Skeletal muscle satellite cell (primary cell): ENCODE measurements around the gene RNF157.
A peak's percentile ranks its signal among the peaks of the same experiment; 100 is the strongest.

Experiments used
- H3K27me3 ChIP-seq: 2 replicates; pipeline ENCODE4 v1.7.0; 2013; ENCODE audit warnings: low read length; ENCODE audit not compliant: control insufficient read depth, insufficient read depth
- H3K36me3 ChIP-seq: 2 replicates; pipeline ENCODE4 v1.7.0; 2013; ENCODE audit warnings: mild to moderate bottlenecking, control low read depth, low read length; ENCODE audit not compliant: insufficient read depth
- H3K4me1 ChIP-seq: 2 replicates; pipeline ENCODE4 v1.7.0; 2013; ENCODE audit warnings: low read length; ENCODE audit not compliant: control insufficient read depth, insufficient read depth
- H3K4me2 ChIP-seq: 2 replicates; pipeline ENCODE4 v1.7.0; 2013; ENCODE audit warnings: mild to moderate bottlenecking, low read length
- H3K4me3 ChIP-seq: 2 replicates; pipeline ENCODE4 v1.7.0; 2013; ENCODE audit warnings: low read length
- H3K9ac ChIP-seq: 2 replicates; pipeline ENCODE4 v1.7.0; 2013; ENCODE audit warnings: mild to moderate bottlenecking, low read depth, low read length, moderate library complexity
- H3K9me3 ChIP-seq: replicated peaks from 2 replicates; pipeline ENCODE4 v1.7.0; 2013; ENCODE audit warnings: mild to moderate bottlenecking, control low read depth, low read length

The RNF157 gene

DNA sequence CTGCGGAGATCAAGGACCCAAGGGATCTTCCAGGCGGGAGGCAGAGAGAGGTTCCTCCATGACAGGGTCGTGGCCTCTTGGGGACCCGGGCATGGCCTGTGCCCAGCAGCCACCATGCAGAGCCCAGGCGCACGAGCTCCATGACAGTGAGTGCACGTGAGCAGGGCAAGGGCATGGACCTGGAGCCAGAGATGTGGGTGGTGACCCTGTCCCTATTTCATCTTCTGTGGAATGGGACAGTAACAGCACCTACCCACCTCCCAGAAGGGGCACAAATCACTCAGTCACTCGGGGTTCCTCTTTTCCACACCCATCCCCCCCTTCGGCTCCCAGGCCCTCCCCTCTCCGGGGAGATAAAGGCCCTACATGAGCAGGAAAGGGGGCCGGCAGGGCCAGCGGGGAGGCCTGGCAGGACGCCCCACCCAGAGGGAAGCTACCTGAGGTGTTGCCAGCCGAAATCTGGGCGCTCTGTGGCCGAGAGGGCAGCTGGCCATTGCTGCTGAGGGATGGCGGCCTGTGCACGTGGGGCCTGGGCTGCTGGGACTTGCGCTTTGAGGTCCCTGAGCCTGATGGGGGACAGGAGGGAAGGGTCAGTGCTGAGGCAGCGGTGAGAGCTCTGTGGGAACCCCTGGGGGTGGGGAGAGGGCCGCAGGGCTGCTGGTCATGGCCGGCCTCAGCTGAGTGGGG, 35.2 kb upstream of the RNF157 start:
- Histone ChIP-seq H3K9ac (no peak overlapping the region), H3K4me2 (no peak overlapping the region), H3K27me3 (no peaks in the 10 kb centered on the region), H3K36me3 (no peaks in the 10 kb centered on the region), H3K4me3 (no peak overlapping the region), H3K4me1 (peaks cover 5% of the 10 kb centered on the region), H3K9me3 (no peaks in the 10 kb centered on the region)

DNA sequence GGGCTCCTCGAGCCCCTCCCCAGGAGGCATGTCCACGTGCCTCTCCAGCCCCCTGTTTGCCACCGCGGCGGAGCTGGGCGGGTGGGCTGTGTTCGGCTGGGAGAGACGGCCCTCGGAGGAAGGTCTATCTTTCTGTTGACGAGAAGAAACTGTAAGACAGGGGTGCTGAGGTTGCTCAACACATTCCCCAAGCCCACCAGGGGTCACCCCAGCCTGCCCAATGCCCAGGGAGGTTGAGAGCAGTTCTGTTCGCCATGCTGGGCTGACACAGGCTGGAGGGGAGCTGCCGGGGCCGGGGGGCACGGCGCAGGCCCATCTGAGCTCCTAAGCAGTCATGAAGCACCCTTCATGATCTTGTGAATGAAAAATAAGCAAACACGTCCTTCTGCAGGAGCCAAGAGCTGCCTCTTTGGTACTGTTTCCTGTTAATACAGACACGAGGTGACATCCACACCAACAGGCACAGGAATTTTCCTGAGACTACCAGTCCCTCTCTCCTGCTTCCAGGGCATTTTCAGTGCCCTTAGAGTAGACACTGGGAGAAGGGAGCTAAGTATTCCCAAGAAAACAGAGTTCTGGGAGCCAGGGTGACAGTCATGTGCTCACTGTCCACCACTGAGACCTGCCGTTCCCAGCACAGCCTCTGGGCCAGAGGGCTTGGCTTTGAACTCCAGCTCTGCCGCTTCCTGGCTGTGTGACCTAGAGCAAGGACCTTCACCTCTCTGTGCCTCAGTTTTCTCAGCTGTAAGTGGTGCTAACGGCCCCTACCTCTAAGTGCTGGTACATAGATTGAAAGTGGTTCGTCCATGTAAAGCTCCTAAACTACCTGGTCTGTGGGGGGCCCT, 34.0 kb upstream of the RNF157 start:
- peaks cover 5% of the 10 kb centered on the region for H3K4me1 ChIP-seq
- H3K9ac ChIP-seq, result no peak overlapping the region
- no peaks in the 10 kb centered on the region for H3K9me3 ChIP-seq
- H3K4me3 ChIP-seq, result no peak overlapping the region
- H3K4me2 ChIP-seq, result no peak overlapping the region
- H3K27me3 ChIP-seq, result no peaks in the 10 kb centered on the region
- peaks cover 3% of the 10 kb centered on the region for H3K36me3 ChIP-seq

DNA sequence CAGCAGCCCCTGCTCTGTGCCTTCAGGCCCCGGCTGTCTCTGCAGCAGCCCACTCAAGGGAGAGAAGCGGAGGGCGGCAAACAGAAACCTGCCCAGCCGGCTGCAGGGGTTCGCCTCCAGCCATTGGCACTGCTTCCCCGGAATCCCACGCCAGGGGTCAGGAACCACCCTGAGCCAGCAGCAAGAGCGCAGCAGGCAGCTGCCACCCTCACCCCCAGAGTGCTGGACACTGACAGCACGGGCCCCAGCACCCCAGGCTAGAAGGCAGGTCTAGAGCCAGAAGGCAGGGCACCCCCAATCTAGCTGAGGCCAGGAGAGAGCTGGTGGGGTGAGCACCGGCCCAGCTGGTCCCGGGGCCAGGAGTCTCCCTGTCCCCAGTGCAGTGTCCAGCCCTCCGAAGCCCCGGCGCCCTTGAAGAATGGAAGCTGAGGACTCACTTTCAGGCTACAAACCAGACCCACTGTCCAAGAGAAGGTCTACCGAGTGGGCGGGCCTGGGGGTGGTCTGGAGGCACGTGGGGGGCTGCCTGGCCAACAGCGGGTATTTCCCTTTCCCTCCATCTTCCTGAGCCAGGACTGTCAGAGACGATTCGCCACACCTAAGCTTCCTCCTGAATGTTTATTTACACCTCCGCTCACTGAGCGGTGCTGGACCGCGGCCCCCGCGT, 33.3 kb upstream of the RNF157 start:
- Histone ChIP-seq H3K9me3 (no peaks in the 10 kb centered on the region), H3K36me3 (peaks cover 7% of the 10 kb centered on the region), H3K4me1 (peaks cover 5% of the 10 kb centered on the region), H3K27me3 (no peaks in the 10 kb centered on the region), H3K9ac (no peak overlapping the region), H3K4me2 (no peak overlapping the region), H3K4me3 (no peak overlapping the region)

DNA sequence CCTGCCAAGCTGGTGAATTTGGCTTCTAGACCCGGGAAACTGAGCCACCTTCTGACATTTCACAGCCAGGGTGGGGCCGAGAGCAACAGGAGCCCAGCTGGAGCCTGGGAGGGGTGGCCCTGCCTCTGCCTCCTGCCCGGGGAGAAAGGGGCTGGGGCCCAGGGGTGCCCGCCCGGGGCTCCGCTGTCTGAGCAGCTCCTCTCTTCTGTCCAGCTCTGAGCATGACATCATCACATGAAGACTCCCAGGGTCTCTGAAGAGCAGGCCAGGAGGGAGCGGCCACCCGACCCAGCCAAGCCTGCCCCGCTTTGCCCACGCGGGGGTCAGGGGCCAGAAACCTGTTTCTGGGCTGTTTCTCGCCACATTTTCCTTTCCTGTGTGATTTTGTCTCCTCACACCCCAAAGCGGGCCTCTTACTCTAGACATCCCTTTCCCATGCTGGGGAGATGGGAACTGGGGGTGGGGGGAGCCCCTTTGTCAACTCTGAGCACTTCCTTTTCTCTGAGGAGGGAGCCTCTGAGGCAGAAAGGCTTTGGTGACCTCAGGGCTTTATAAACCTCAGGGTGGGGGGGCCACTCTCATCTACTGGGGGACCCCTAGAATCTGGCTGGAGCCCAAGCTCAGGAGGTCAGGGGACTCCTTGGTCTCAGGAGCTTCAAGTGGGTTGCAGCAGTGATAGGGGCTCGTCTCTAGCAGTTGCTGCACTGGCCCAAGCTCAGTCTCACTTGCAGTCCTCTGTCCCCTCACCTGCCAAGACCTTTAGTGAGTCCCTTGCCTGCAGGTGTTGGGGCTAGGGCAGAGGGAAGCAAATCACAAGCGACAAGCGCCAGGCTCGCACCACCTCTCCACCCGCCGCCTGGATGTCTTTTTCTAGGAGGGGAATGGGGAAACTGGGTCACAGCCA, 32.5 kb upstream of the RNF157 start:
- H3K9me3 ChIP-seq, result no peaks in the 10 kb centered on the region
- peaks cover 10% of the 10 kb centered on the region for H3K36me3 ChIP-seq
- no peaks in the 10 kb centered on the region for H3K27me3 ChIP-seq
- no peak overlapping the region for H3K4me2 ChIP-seq
- H3K4me3 ChIP-seq, result no peak overlapping the region
- no peak overlapping the region for H3K9ac ChIP-seq
- peaks cover 13% of the 10 kb centered on the region for H3K4me1 ChIP-seq

DNA sequence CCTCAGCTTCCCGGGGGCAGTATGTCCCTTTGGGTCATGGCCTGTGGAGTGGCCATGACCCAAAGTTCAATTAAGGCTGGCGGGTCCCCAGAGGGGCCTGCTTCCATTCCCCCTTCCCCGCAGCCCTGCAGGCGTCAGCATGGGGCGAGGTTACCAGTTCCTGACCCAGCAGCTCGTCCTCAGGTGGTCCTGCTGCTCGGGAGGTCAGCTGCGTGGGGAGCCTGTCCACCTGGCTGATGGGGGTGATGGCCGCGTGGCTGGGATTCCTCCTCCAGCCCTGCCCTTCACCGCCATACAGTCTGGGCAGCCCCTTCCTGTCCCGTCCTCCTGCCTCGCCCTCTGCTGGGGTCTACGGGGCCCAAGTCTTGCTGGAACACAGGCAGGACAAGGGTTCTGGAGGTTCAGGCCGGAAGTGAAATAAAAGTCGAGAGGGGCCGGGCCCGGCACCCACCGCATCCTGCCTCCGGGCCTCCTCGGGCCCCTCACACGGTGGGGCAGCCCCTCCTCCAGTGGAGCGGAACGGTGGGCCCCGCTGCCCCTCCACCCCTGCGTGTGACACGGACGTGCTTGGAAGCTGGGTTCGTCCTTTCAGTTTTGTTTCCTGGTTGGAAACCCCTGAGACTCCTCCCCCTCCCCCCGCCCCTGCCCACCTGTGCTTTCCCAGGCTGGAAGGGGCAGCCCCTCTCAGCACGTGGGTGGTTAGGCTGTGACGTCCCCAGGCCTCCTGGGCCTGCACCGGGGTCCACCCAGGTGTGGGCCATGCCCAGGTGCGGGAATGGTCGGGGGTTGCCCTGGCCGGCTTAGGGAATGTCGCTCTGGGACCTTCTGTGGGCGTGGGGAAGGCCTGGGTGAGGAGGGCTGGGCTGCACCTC, 31.6 kb upstream of the RNF157 start:
- Histone ChIP-seq H3K36me3 (peaks cover 11% of the 10 kb centered on the region), H3K4me2 (no peak overlapping the region), H3K9me3 (no peaks in the 10 kb centered on the region), H3K4me3 (no peak overlapping the region), H3K27me3 (no peaks in the 10 kb centered on the region), H3K9ac (no peak overlapping the region), H3K4me1 (peaks cover 17% of the 10 kb centered on the region)

DNA sequence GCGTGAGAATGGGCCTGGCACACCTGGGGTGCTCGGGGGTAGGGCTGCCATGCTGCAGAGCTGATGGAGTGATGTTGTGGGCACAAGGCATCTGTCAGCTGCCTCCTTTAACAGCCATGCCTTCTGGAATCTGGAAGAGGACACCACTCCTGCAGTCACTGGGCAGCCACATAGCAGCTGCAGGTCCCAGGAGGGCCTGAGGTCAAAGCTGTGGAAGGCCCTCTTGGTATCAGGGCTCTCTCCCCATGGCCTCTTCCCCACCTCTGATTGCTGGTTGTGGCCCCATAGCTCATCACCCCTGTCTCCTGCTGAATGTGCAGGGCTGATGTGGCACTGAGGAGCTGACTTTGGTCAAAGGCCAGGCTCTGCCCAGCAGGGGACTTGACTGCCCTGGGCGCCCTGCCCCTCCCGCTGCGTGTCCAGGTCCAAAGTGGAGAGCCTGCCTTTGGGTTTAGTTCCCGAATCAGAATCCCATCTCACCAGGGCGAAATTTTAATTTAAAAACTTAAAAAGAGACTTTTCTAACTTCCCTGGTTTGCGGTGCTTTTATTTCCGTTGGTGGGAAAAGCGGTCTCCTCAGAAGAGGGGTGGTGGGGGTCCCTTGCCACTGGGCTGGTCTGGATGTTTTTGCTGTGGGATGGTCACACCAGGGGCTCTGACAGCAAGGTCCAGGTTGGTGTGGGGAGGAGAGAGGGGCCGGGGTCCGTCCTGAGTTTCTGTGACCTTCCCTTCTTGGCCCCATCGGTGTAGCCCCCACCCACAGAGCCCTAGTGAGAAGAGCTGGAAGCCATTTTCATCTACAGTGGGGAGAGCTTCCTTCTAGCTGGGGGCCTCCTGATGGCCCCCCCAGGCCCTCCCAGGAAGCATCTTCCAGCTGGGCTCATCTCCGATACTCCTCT, 30.7 kb upstream of the RNF157 start:
- H3K36me3 ChIP-seq, result peaks cover 11% of the 10 kb centered on the region
- H3K4me2 ChIP-seq, result no peak overlapping the region
- H3K9ac ChIP-seq, result no peak overlapping the region
- no peaks in the 10 kb centered on the region for H3K9me3 ChIP-seq
- no peak overlapping the region for H3K4me3 ChIP-seq
- H3K4me1 ChIP-seq, result peaks cover 20% of the 10 kb centered on the region
- H3K27me3 ChIP-seq, result no peaks in the 10 kb centered on the region

DNA sequence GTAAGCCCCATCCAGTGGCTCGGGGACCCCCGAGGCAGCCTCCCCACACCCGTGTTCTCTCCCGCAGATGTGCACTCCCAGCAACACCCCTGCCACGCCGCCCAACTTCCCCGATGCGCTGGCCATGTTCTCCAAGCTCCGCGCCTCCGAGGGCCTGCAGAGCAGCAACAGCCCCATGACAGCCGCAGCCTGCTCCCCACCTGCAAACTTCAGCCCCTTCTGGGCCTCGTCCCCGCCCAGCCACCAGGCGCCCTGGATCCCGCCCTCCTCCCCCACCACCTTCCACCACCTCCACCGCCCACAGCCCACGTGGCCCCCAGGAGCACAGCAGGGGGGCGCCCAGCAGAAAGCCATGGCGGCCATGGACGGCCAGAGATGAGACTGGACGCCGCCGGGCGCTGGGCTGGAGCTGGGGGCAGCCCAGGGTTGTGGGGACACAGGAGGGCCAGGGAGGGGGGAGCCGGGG, 29.9 kb upstream of the RNF157 start:
- Histone ChIP-seq H3K4me2 (no peak overlapping the region), H3K36me3 (peaks cover 11% of the 10 kb centered on the region), H3K4me3 (no peak overlapping the region), H3K9ac (no peak overlapping the region), H3K27me3 (no peaks in the 10 kb centered on the region), H3K4me1 (peaks cover 20% of the 10 kb centered on the region), H3K9me3 (no peaks in the 10 kb centered on the region)

DNA sequence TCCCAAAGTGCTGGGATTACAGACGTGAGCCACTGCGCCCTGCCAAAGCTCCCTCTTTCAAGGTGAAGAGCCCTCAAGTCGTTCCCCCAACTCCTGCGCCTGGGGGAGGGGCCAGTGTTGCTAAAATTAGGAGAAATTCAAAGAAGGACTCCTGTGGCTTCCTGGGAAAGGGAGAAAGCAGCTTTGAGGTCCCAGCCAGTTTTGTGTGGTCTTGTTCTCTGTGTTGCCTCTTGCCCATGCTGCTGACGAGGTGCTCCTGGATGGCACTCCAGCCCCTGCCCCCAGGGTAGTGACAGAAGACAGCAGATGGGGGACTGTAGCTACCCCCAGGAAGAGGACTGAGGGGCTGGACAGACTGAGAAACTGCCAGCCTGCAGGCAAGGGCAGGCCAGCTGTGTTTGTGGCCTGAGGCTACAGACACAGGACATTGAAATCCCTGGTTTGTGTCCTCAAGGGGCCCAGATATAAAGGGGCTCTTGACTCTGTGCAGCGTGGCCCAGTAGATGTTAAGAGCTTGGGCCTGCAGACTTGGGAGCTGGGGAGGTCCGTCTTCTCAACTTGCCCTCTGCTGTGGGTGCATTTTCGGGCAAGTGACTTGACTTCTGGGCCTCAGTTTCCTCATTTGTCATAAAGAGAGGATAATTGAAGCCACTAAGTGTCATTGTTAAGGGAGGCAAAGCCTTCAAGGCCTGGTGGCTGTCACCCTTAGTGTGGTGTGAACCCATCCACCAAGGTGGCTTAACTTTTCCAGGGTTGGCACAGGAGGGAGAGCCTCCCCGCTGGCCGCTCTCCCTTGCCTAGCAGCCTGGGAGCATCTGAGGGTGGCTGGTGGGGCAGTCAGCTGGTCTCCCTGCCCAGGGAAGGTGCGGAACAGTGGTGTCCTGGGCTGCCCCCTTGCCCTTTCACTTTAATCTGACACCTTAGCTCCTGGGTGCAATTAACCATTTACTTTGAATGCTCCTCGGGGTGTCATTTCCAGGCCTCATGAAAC, 29.0 kb upstream of the RNF157 start:
- Histone ChIP-seq H3K4me2 (no peak overlapping the region), H3K36me3 (peaks cover 11% of the 10 kb centered on the region), H3K4me1 (peaks cover 22% of the 10 kb centered on the region), H3K9me3 (no peaks in the 10 kb centered on the region), H3K27me3 (no peaks in the 10 kb centered on the region), H3K4me3 (no peak overlapping the region), H3K9ac (peak overlapping the region; percentile 9)
